GM12878 (cell line): Measurements from ENCODE around the gene ANKRD61. TPM values are rescaled to one million over a fixed set of nuclear protein-coding genes. Genes with fewer than 3 reads are reported as not detected.

Experiments used
- ATAC-seq: fragments of 200-7000 bp; cut with Tn5 transposase; 3 replicates; pipeline ENCODE4 v1.9.1; 2020; ENCODE audit warnings: mild to moderate bottlenecking, moderate library complexity
- BruUV-seq: library from RNA; stranded (reverse); fragments of 400-500 nt; replicated peaks from 2 replicates; lab custom pipeline; 2021; lab: Mats Ljungman, UMichigan
- CTCF ChIA-PET: fragments of 300-600 bp; sonication (Branson Sonifier 250); formaldehyde crosslinking; extraction: SDS; loops from one replicate; lab custom pipeline; 2021; ENCODE audit warnings: inconsistent platforms; lab: Yijun Ruan, JAX
- POLR2A ChIA-PET: fragments of 350-600 bp; formaldehyde crosslinking; extraction: SDS; loops from one replicate; lab custom pipeline; 2021; ENCODE audit warnings: inconsistent platforms; lab: Charles Lee
- RAD21 ChIA-PET: fragments of 300-600 bp; sonication (Branson Sonifier 250); formaldehyde crosslinking; loops from one replicate; lab custom pipeline; 2023; ENCODE audit warnings: antibody characterized with exemption; ENCODE audit not compliant: unreplicated experiment; lab: Charles Lee
- SMC1A ChIA-PET: fragments of 300-600 bp; sonication (Branson Sonifier 250); formaldehyde crosslinking; loops from one replicate; lab custom pipeline; 2023; ENCODE audit not compliant: unreplicated experiment, uncharacterized antibody; lab: Charles Lee
- DNase-seq: peaks from one replicate; pipeline ENCODE4 v3.0.0-alpha.2; 2011; ENCODE audit warnings: low read depth, low spot score
- FAIRE-seq: peaks from 3 replicates; lab custom pipeline; 2011; peaks lifted over from hg19 to GRCh38; lab: Jason Lieb, UNC
- H2AFZ ChIP-seq: 2 replicates; pipeline ENCODE4 v1.6.0; 2011; ENCODE audit warnings: low read depth, low read length, control low read depth; ENCODE audit not compliant: control insufficient read depth
- H3K27ac ChIP-seq: 2 replicates; pipeline ENCODE4 v1.5.1; 2011; ENCODE audit warnings: control low read depth; ENCODE audit not compliant: control insufficient read depth, insufficient read depth
- H3K27me3 ChIP-seq, 2 experiments: replicated peaks in 1 of 2; 2 replicates each; pipeline versions ENCODE4 v1.6.0 to v1.6.1; 2011; ENCODE audit warnings: low read length in 1 of 2; ENCODE audit not compliant: control insufficient read depth in 2 of 2, insufficient read depth in 2 of 2
- H3K36me3 ChIP-seq, 2 experiments: 2 replicates each; pipeline ENCODE4 v1.5.1; 2011; ENCODE audit warnings: low read length in 1 of 2; ENCODE audit not compliant: control insufficient read depth in 2 of 2, insufficient read depth in 2 of 2
- H3K4me1 ChIP-seq: 2 replicates; pipeline ENCODE4 v1.6.1; 2011; ENCODE audit warnings: mild to moderate bottlenecking, low read length, moderate library complexity, mixed read lengths; ENCODE audit not compliant: control insufficient read depth, insufficient read depth
- H3K4me2 ChIP-seq: 2 replicates; pipeline ENCODE4 v1.6.0; 2011; ENCODE audit warnings: control low read depth; ENCODE audit not compliant: control insufficient read depth, insufficient read depth
- H3K4me3 ChIP-seq: fragments of 200-600 bp; sonication (generic); 2 replicates; pipeline ENCODE4 v1.5.1; 2016
- H3K79me2 ChIP-seq: 2 replicates; pipeline ENCODE4 v1.6.0; 2011; ENCODE audit warnings: low read length; ENCODE audit not compliant: control insufficient read depth, insufficient read depth
- H3K9ac ChIP-seq: 2 replicates; pipeline ENCODE4 v1.8.0; 2011; ENCODE audit warnings: low read length, control low read depth, mixed read lengths; ENCODE audit not compliant: control insufficient read depth, insufficient read depth
- H3K9me3 ChIP-seq: replicated peaks from 3 replicates; pipeline ENCODE4 v1.5.1; 2011; ENCODE audit warnings: mild to moderate bottlenecking, low read length; ENCODE audit not compliant: control insufficient read depth, insufficient read depth
- H4K20me1 ChIP-seq: 2 replicates; pipeline ENCODE4 v1.6.0; 2011; ENCODE audit not compliant: control insufficient read depth, insufficient read depth
- ATF7 ChIP-seq: fragments of 450-650 bp; IDR thresholded peaks from 2 replicates; pipeline ENCODE4 v1.6.1; 2016; ENCODE audit warnings: low read depth, mild to moderate bottlenecking
- BCL11A ChIP-seq: IDR thresholded peaks from 2 replicates; pipeline ENCODE4 v1.6.1; 2011; ENCODE audit warnings: low read depth, low read length
- BHLHE40 ChIP-seq, 2 experiments: fragments of 450-650 bp in 1 of 2; IDR thresholded peaks; 2 replicates each; pipeline ENCODE4 v1.6.1; 2011 to 2017; ENCODE audit warnings: low read depth in 2 of 2, borderline replicate concordance in 1 of 2, improper control_type of control experiment in 1 of 2, low read length in 1 of 2, mild to moderate bottlenecking in 1 of 2
- CEBPZ ChIP-seq: fragments of 150-350 bp; IDR thresholded peaks from 2 replicates; pipeline ENCODE4 v1.6.1; 2016; ENCODE audit warnings: low read depth, low read length
- CHD1 ChIP-seq: IDR thresholded peaks from 2 replicates; pipeline ENCODE4 v1.6.1; 2012; ENCODE audit warnings: low read depth, low read length, improper control_type of control experiment
- EP300 ChIP-seq, 2 experiments: fragments of 150-350 bp in 1 of 2; IDR thresholded peaks; 2 replicates each; pipeline ENCODE4 v1.6.1; 2011 to 2012; ENCODE audit warnings: low read depth in 2 of 2, low read length in 2 of 2, borderline replicate concordance in 1 of 2, improper control_type of control experiment in 1 of 2, inconsistent platforms in 1 of 2; ENCODE audit not compliant: control insufficient read depth in 1 of 2
- FOXM1 ChIP-seq: IDR thresholded peaks from 2 replicates; pipeline ENCODE4 v1.6.1; 2012; ENCODE audit warnings: low read depth, mild to moderate bottlenecking, inconsistent platforms, low read length, moderate library complexity
- HDAC6 ChIP-seq: fragments of 200-600 bp; sonication (generic); IDR thresholded peaks from one replicate; pipeline ENCODE4 v1.8.0; 2017; ENCODE audit warnings: antibody characterized with exemption; ENCODE audit not compliant: unreplicated experiment
- IKZF2 ChIP-seq, 2 experiments: fragments of 450-650 bp; IDR thresholded peaks; 2 replicates each; pipeline ENCODE4 v1.6.1; 2017; ENCODE audit warnings: mild to moderate bottlenecking in 2 of 2, moderate library complexity in 2 of 2
- IRF3 ChIP-seq: fragments of 450-650 bp; IDR thresholded peaks from 2 replicates; pipeline ENCODE4 v1.6.1; 2014; ENCODE audit warnings: mild to moderate bottlenecking
- KAT2A ChIP-seq: conservative IDR thresholded peaks from 2 replicates; pipeline ENCODE4 v1.6.1; 2011; ENCODE audit warnings: low read depth, low read length; ENCODE audit not compliant: control insufficient read depth
- MXI1 ChIP-seq: fragments of 150-350 bp; IDR thresholded peaks from 2 replicates; pipeline ENCODE4 v1.6.1; 2011; ENCODE audit warnings: low read depth, mild to moderate bottlenecking, inconsistent platforms, low read length, improper control_type of control experiment
- NFXL1 ChIP-seq: fragments of 450-650 bp; IDR thresholded peaks from 2 replicates; pipeline ENCODE4 v1.6.1; 2017; ENCODE audit warnings: antibody characterized with exemption, mild to moderate bottlenecking, borderline replicate concordance
- SPI1 ChIP-seq: IDR thresholded peaks from 2 replicates; pipeline ENCODE4 v1.6.1; 2011; ENCODE audit warnings: low read depth, mild to moderate bottlenecking, low read length, moderate library complexity, borderline replicate concordance; ENCODE audit not compliant: insufficient read depth
- SUZ12 ChIP-seq: fragments of 200-600 bp; sonication (generic); IDR thresholded peaks from one replicate; pipeline ENCODE4 v1.6.1; 2018; ENCODE audit warnings: antibody characterized with exemption, mild to moderate bottlenecking; ENCODE audit not compliant: unreplicated experiment
- TCF12 ChIP-seq: IDR thresholded peaks from 2 replicates; pipeline ENCODE4 v1.6.1; 2011; ENCODE audit warnings: low read depth, mild to moderate bottlenecking, low read length
- ZNF217 ChIP-seq: fragments of 450-650 bp; IDR thresholded peaks from 2 replicates; pipeline ENCODE4 v1.6.1; 2017; ENCODE audit warnings: antibody characterized with exemption, mild to moderate bottlenecking
- WGBS: methylation state at CpG from one replicate; pipeline ENCODE4 v1.1.6; 2016; ENCODE audit warnings: low lambda C conversion rate; ENCODE audit not compliant: insufficient replicate concordance, insufficient coverage; ENCODE audit errors: missing lambda C conversion rate; 5-methylcytosine and 5-hydroxymethylcytosine counted together
- in situ Hi-C: fragments of 300-500 bp; cut with MboI; formaldehyde crosslinking; loops from 9 replicates; pipeline ENCODE4 v1.14.3; 2018; ENCODE audit warnings: mixed read lengths
- intact Hi-C: fragments of 100-400 bp; cut with micrococcal nuclease; formaldehyde crosslinking; loops from one replicate; pipeline ENCODE4 v1.14.2; 2022; ENCODE audit not compliant: unreplicated experiment
- polyA plus RNA-seq, 11 experiments: library from polyadenylated mRNA; depleted of rRNA in 4 of 11; unstranded in 6 of 11; stranded (reverse) in 5 of 11; fragments of >200 nt; fragmentation: Nextera tagmentation in 4 of 11; fragmentation: Illumina TruSeq in 1 of 11; extraction: Ambion mirVana in 4 of 11; extraction: Trizol in 1 of 11; gene quantifications; 1 replicate in 1 of 11; 2 replicates in 10 of 11; pipeline versions ENCODE4 v1.2.1 to v1.2.3, GENCODE V29; 2011 to 2016; ENCODE audit warnings: inconsistent platforms in 2 of 11, missing spikeins in 2 of 11, low read depth in 1 of 11
- total RNA-seq, 4 experiments: library from RNA; depleted of rRNA in 3 of 4; stranded (reverse); fragments of >200 nt in 3 of 4; fragmentation: Illumina TruSeq in 1 of 4; extraction: Trizol in 1 of 4; gene quantifications; 2 replicates each; pipeline versions ENCODE4 v1.2.1 to v1.2.3, GENCODE V29; 2013 to 2021
- TF ChIP-seq, protein P1 (sequence below): fragments of 450-650 bp; IDR thresholded peaks from 2 replicates; pipeline ENCODE4 v1.6.1; 2017; ENCODE audit warnings: mild to moderate bottlenecking

The ANKRD61 gene
- total and polyA plus RNA-seq, 10 of the 15 experiments (the other 5 are each of a cell fraction or from before 2014, with no cell fraction given) = 0.11 to 0.64 (median 0.28) TPM

- FAIRE-seq (no peak), DNase-seq (no peak), ATAC-seq (peak; percentile 41)
- H3K9ac ChIP-seq = no peak overlapping the region
- H3K27me3 ChIP-seq = no peaks in the 10 kb centered on the region
- no peaks in the 10 kb centered on the region for H4K20me1 ChIP-seq
- peak overlapping the region; percentile 22; the same call in 1 of the 2 replicates for H3K27ac ChIP-seq
- in situ Hi-C loops = no loop called here
- intact Hi-C loops = no loop called here
- SMC1A ChIA-PET = interaction anchor here (1.0 to 2.2 kb wide), 4 partner anchors 9 to 297 kb away, joined by 3 to 6 read pairs (median 4); no protein-coding TSS in a partner anchor
- H3K79me2 ChIP-seq = no peaks in the 10 kb centered on the region
- no peak overlapping the region for H3K4me2 ChIP-seq
- H3K36me3 ChIP-seq = peaks cover 16 to 38% of the 10 kb centered on the region in 2 experiments
- H3K9me3 ChIP-seq = no peaks in the 10 kb centered on the region
- CTCF ChIA-PET = interaction anchor here (0.6 to 1.5 kb wide), 6 partner anchors 17 to 301 kb away, joined by 3 to 4 read pairs (median 3); partner anchors contain the start of genes AIMP2 and PMS2
- peaks cover 13% of the 10 kb centered on the region for H3K4me1 ChIP-seq
- H2AFZ ChIP-seq = peak overlapping the region; percentile 32
- POLR2A ChIA-PET = interaction anchor here (0.6 to 2.1 kb wide), 3 partner anchors 12 to 58 kb away, joined by 3 to 9 read pairs (median 4); partner anchors contain the start of genes AIMP2 and PMS2
- no peak overlapping the region for H3K4me3 ChIP-seq
- WGBS = 59% methylated on average over 12 of the region's 12 CpGs
- RAD21 ChIA-PET = no interaction called here
- no TSS peak for BruUV-seq
- TF ChIP-seq IRF3 = no peak
- TF ChIP-seq BHLHE40 (IDR thresholded peaks at IDR 0.05; ENCODE audit: borderline replicate concordance in 1 of 2, low read depth in 2 of 2, low read length in 1 of 2) = 0 out of 4 replicates have a peak, but pooled peaks of 1 of the 2 experiments have one; percentile 11
- no peak for TF ChIP-seq NFXL1
- no peak for TF ChIP-seq CHD1
- TF ChIP-seq CEBPZ = no peak
- TF ChIP-seq FOXM1 = no peak
- TF ChIP-seq ATF7 = no peak
- TF ChIP-seq, protein P1, sequence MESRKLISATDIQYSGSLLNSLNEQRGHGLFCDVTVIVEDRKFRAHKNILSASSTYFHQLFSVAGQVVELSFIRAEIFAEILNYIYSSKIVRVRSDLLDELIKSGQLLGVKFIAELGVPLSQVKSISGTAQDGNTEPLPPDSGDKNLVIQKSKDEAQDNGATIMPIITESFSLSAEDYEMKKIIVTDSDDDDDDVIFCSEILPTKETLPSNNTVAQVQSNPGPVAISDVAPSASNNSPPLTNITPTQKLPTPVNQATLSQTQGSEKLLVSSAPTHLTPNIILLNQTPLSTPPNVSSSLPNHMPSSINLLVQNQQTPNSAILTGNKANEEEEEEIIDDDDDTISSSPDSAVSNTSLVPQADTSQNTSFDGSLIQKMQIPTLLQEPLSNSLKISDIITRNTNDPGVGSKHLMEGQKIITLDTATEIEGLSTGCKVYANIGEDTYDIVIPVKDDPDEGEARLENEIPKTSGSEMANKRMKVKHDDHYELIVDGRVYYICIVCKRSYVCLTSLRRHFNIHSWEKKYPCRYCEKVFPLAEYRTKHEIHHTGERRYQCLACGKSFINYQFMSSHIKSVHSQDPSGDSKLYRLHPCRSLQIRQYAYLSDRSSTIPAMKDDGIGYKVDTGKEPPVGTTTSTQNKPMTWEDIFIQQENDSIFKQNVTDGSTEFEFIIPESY = 0 out of 2 replicates have a peak, but pooled peaks have one; percentile 45
- TF ChIP-seq HDAC6 = no peak
- no peak for TF ChIP-seq EP300 (IDR thresholded peaks at IDR 0.05; ENCODE audit: borderline replicate concordance in 1 of 2, control insufficient read depth in 1 of 2, low read depth in 2 of 2, low read length in 2 of 2)
- TF ChIP-seq BCL11A = peak; percentile 33; the same call in 1 of the 2 replicates
- TF ChIP-seq KAT2A = no peak
- no peak for TF ChIP-seq SUZ12
- no peak for TF ChIP-seq TCF12
- peak; percentile 66; the same call in 1 of the 2 replicates for TF ChIP-seq SPI1
- TF ChIP-seq IKZF2 (IDR thresholded peaks at IDR 0.05) = peak in 1 of 2 experiments; percentile 14; a peak in 2 of 4 replicates
- no peak for TF ChIP-seq ZNF217
- TF ChIP-seq MXI1 = no peak
These were observed 4.3 kb upstream of the ANKRD61 start for GRCh38 chr7:6026820-6027311.
